NCI-H774 (cell line): ENCODE measurements around the gene ARMC5.

ENCODE experiments used
- DNase-seq: peaks from one replicate; lab custom pipeline; 2025; lab: John Stamatoyannopoulos, UW

Gene ARMC5

GRCh38 chr16:31461201-31461920, 2.1 kb downstream of the ARMC5 start:
- DNase-seq = no peak

- no peak for DNase-seq
These were observed 2.9 kb downstream of the ARMC5 start for GRCh38 chr16:31461921-31462804.

- DNase-seq = no peak
These were observed 5.1 kb downstream of the ARMC5 start for GRCh38 chr16:31464348-31464769.

- DNase-seq = no peak
These were observed 5.5 kb downstream of the ARMC5 start for GRCh38 chr16:31464781-31465260.

GRCh38 chr16:31465788-31466370, 6.6 kb downstream of the ARMC5 start:
- DNase-seq = no peak

GRCh38 chr16:31466381-31466841, 7.1 kb downstream of the ARMC5 start:
- DNase-seq = no peak

GRCh38 chr16:31467151-31467773, 8.0 kb downstream of the ARMC5 start:
- DNase-seq = no peak

- no peak for DNase-seq
These were observed 8.6 kb downstream of the ARMC5 start for GRCh38 chr16:31467858-31468257.

GRCh38 chr16:31470615-31471014, 11.3 kb downstream of the ARMC5 start:
- DNase-seq = no peak

- no peak for DNase-seq
These were observed 12.1 kb downstream of the ARMC5 start for GRCh38 chr16:31471241-31471874.

- no peak for DNase-seq
These were observed 12.8 kb downstream of the ARMC5 start, which contains the start of gene TGFB1I1 for GRCh38 chr16:31471875-31472708. TGFB1I1 (plus strand) TSS chr16:31472152; CDS start chr16:31472189, 37 bp downstream.

- peak; percentile 74 for DNase-seq
These were observed 13.5 kb downstream of the ARMC5 start for GRCh38 chr16:31472709-31473203.

- no peak for DNase-seq
These were observed 14.1 kb downstream of the ARMC5 start for GRCh38 chr16:31473264-31473984.

- DNase-seq = no peak
These were observed 14.9 kb downstream of the ARMC5 start for GRCh38 chr16:31474173-31474714.

- no peak for DNase-seq
These were observed 15.8 kb downstream of the ARMC5 start for GRCh38 chr16:31474773-31475738.

GRCh38 chr16:31475946-31476302, 16.6 kb downstream of the ARMC5 start:
- no peak for DNase-seq

GRCh38 chr16:31476303-31477219, 17.3 kb downstream of the ARMC5 start:
- DNase-seq = no peak
